Measurements from ENCODE around the gene NEDD9. TPM values are rescaled to one million over a fixed set of nuclear protein-coding genes. Genes with fewer than 3 reads are reported as not detected.
A peak's percentile ranks its signal among the peaks of the same experiment; 100 is the strongest.

The NEDD9 gene
- total RNA-seq, 4 donors from 2014 or later = 7.7 to 14.9 (median 10.9) TPM

- 90 to 98% methylated on average over 5 of the region's 5 CpGs for WGBS, 2 donors
- no peak for TF ChIP-seq CTCF (IDR thresholded peaks at IDR 0.05)
- no peak for TF ChIP-seq POLR2A (IDR thresholded peaks at IDR 0.05)
- intact Hi-C loops (cut with DNase I) = no loop called here
- H3K4me3 ChIP-seq = no peak overlapping the region
- H3K4me1 ChIP-seq = peaks cover 12 to 41% (median 25%) of the 10 kb centered on the region in 3 donors
- no peaks in the 10 kb centered on the region for H3K27me3 ChIP-seq
- no peak for DNase-seq
- H3K36me3 ChIP-seq = no peaks in the 10 kb centered on the region
- H3K27ac ChIP-seq = no peak overlapping the region
- H3K9me3 ChIP-seq = no peaks in the 10 kb centered on the region
Measured at GRCh38 chr6:11204794-11205366, 27.6 kb downstream of the NEDD9 start.

- 90 to 92% methylated on average over 4 of the region's 4 CpGs for WGBS, 2 donors
- intact Hi-C loops (cut with DNase I) = no loop called here
- Histone ChIP-seq H3K4me1 (peaks cover 12 to 37% (median 22%) of the 10 kb centered on the region in 3 donors), H3K36me3 (no peaks in the 10 kb centered on the region), H3K27ac (no peak overlapping the region), H3K9me3 (no peaks in the 10 kb centered on the region), H3K27me3 (no peaks in the 10 kb centered on the region), H3K4me3 (no peak overlapping the region)
- DNase-seq = no peak
- no peak for TF ChIP-seq CTCF (IDR thresholded peaks at IDR 0.05)
- TF ChIP-seq POLR2A (IDR thresholded peaks at IDR 0.05) = no peak
Measured at GRCh38 chr6:11204005-11204399, 28.5 kb downstream of the NEDD9 start.

GRCh38 chr6:11203306-11204004 lies 29.0 kb downstream of the NEDD9 start:
- TF ChIP-seq POLR2A (IDR thresholded peaks at IDR 0.05) = no peak
- TF ChIP-seq CTCF (IDR thresholded peaks at IDR 0.05) = no peak
- no peak for DNase-seq
- Histone ChIP-seq H3K4me3 (no peak overlapping the region), H3K9me3 (no peaks in the 10 kb centered on the region), H3K36me3 (no peaks in the 10 kb centered on the region), H3K27ac (peak overlapping the region in 1 of 4 donors; percentile 31), H3K27me3 (no peaks in the 10 kb centered on the region), H3K4me1 (peaks cover 12 to 42% (median 22%) of the 10 kb centered on the region in 3 donors)
- intact Hi-C loops (cut with DNase I) = no loop called here
- 87 to 95% methylated on average over 6 of the region's 6 CpGs for WGBS, 2 donors

- no peak overlapping the region for H3K4me3 ChIP-seq
- H3K36me3 ChIP-seq = no peaks in the 10 kb centered on the region
- intact Hi-C loops (cut with DNase I) = no loop called here
- 69 to 86% methylated on average over 9 of the region's 9 CpGs for WGBS, 2 donors
- TF ChIP-seq CTCF (IDR thresholded peaks at IDR 0.05) (no peak), POLR2A (IDR thresholded peaks at IDR 0.05) (no peak)
- no peaks in the 10 kb centered on the region for H3K9me3 ChIP-seq
- no peaks in the 10 kb centered on the region for H3K27me3 ChIP-seq
- peak overlapping the region in 3 of 4 donors; percentile 6 to 42 (median 31) for H3K27ac ChIP-seq
- H3K4me1 ChIP-seq = peaks cover 10 to 45% (median 25%) of the 10 kb centered on the region in 3 donors
- no peak for DNase-seq
Measured at GRCh38 chr6:11202513-11203305, 29.8 kb downstream of the NEDD9 start.

All from esophagus squamous epithelium (tissue), 5 donors.